Neuronal stem cell (in vitro differentiated cells): ENCODE results near the gene DAND5.

Experiments
- DNase-seq: peaks from one replicate; pipeline ENCODE4 v3.0.0-alpha.2; 2013; ENCODE audit warnings: low spot score
- H2AFZ ChIP-seq: one replicate; pipeline ENCODE4 v1.6.1; 2013; ENCODE audit warnings: mild to moderate bottlenecking, low read length, inconsistent platforms
- H2AK5ac ChIP-seq: 2 replicates; pipeline ENCODE4 v1.6.1; 2013; ENCODE audit warnings: low read depth, mild to moderate bottlenecking, inconsistent platforms, low read length, moderate library complexity, mixed read lengths
- H2BK120ac ChIP-seq: 2 replicates; pipeline ENCODE4 v1.6.1; 2013; ENCODE audit warnings: low read depth, mild to moderate bottlenecking, inconsistent platforms, low read length, moderate library complexity, mixed read lengths
- H2BK12ac ChIP-seq: one replicate; pipeline ENCODE4 v1.6.1; 2013; ENCODE audit warnings: low read length, inconsistent platforms
- H2BK15ac ChIP-seq: 2 replicates; pipeline ENCODE4 v1.6.1; 2013; ENCODE audit warnings: mild to moderate bottlenecking, low read length, inconsistent platforms, mixed read lengths
- H2BK5ac ChIP-seq: one replicate; pipeline ENCODE4 v1.6.1; 2013; ENCODE audit warnings: inconsistent platforms, mild to moderate bottlenecking, low read length, moderate library complexity
- H3K14ac ChIP-seq: one replicate; pipeline ENCODE4 v1.6.1; 2013; ENCODE audit warnings: low read length, inconsistent platforms
- H3K18ac ChIP-seq: 2 replicates; pipeline ENCODE4 v1.6.1; 2013; ENCODE audit warnings: low read length, inconsistent platforms
- H3K23ac ChIP-seq: 2 replicates; pipeline ENCODE4 v1.6.1; 2013; ENCODE audit warnings: low read depth, mild to moderate bottlenecking, mixed read lengths, low read length, inconsistent platforms; ENCODE audit not compliant: poor library complexity
- H3K27ac ChIP-seq: replicated peaks from 3 replicates; pipeline ENCODE4 v1.5.1; 2013; ENCODE audit warnings: low read length, inconsistent platforms
- H3K27me3 ChIP-seq, 3 experiments: 2 replicates each; pipeline ENCODE4 v1.6.1; 2013; ENCODE audit warnings: low read length in 3 of 3, mild to moderate bottlenecking in 2 of 3, inconsistent platforms in 1 of 3, low read depth in 1 of 3, mixed read lengths in 1 of 3, moderate library complexity in 1 of 3; ENCODE audit not compliant: control insufficient read depth in 3 of 3, insufficient read depth in 3 of 3
- H3K36me3 ChIP-seq, 2 donors: replicated peaks in 1 of 2; 2 replicates each; pipeline ENCODE4 v1.6.1; 2013; ENCODE audit warnings: low read length in 2 of 2; ENCODE audit not compliant: control insufficient read depth in 2 of 2, insufficient read depth in 2 of 2
- H3K4ac ChIP-seq: 2 replicates; pipeline ENCODE4 v1.6.1; 2013; ENCODE audit warnings: inconsistent platforms, mild to moderate bottlenecking, low read length, moderate library complexity
- H3K4me1 ChIP-seq, 2 donors: 1 replicate in 1 of 2; 2 replicates in 1 of 2; pipeline ENCODE4 v1.6.1; 2013; ENCODE audit warnings: low read length in 2 of 2, low read depth in 1 of 2; ENCODE audit not compliant: control insufficient read depth in 2 of 2, insufficient read depth in 1 of 2
- H3K4me2 ChIP-seq: one replicate; pipeline ENCODE4 v1.6.1; 2013; ENCODE audit warnings: mild to moderate bottlenecking, low read length, inconsistent platforms; ENCODE audit not compliant: insufficient read depth, poor library complexity, severe bottlenecking
- H3K4me3 ChIP-seq, 2 donors: 2 replicates each; pipeline ENCODE4 v1.5.1; 2013; ENCODE audit warnings: low read length in 2 of 2, mild to moderate bottlenecking in 2 of 2, inconsistent platforms in 1 of 2, moderate library complexity in 1 of 2
- H3K79me1 ChIP-seq: one replicate; pipeline ENCODE4 v1.6.1; 2013; ENCODE audit warnings: low read depth, mild to moderate bottlenecking, inconsistent platforms, low read length, moderate library complexity
- H3K9ac ChIP-seq: one replicate; pipeline ENCODE4 v1.6.1; 2013; ENCODE audit warnings: mild to moderate bottlenecking, low read depth, low read length, inconsistent platforms; ENCODE audit not compliant: poor library complexity
- H3K9me3 ChIP-seq, 2 donors: replicated peaks in 1 of 2; 2 replicates each; pipeline versions ENCODE3 to v1.6.1; 2013; ENCODE audit warnings: low read length in 2 of 2, mild to moderate bottlenecking in 2 of 2, inconsistent platforms in 1 of 2, low read depth in 1 of 2, mixed read lengths in 1 of 2, moderate library complexity in 1 of 2; ENCODE audit not compliant: control insufficient read depth in 2 of 2, insufficient read depth in 1 of 2
- H4K8ac ChIP-seq: one replicate; pipeline ENCODE4 v1.6.1; 2013; ENCODE audit warnings: low read depth, mild to moderate bottlenecking, inconsistent platforms, low read length, moderate library complexity
- H4K91ac ChIP-seq: one replicate; pipeline ENCODE4 v1.6.1; 2013; ENCODE audit warnings: low read length, low read depth, mild to moderate bottlenecking, inconsistent platforms; ENCODE audit not compliant: poor library complexity
- WGBS, 2 donors: extraction: QIAGEN DNeasy Blood & Tissue Kit; methylation state at CpG; one replicate each; pipeline ENCODE4 v1.1.7; 2013; ENCODE audit warnings: missing lambda C conversion rate in 2 of 2, mixed read lengths in 1 of 2; ENCODE audit not compliant: insufficient read length in 2 of 2, insufficient replicate concordance in 1 of 2; ENCODE audit errors: extremely low coverage in 2 of 2; 5-methylcytosine and 5-hydroxymethylcytosine counted together

Gene DAND5

GRCh38 chr19:12935071-12935470 is 34.3 kb upstream of the DAND5 start:
- Histone ChIP-seq H3K4me2 (no peak overlapping the region), H3K23ac (no peak overlapping the region), H3K4ac (no peak overlapping the region), H3K36me3 (peaks cover 17 to 26% of the 10 kb centered on the region in 2 donors), H4K91ac (no peak overlapping the region), H4K8ac (no peak overlapping the region), H3K27me3 (no peaks in the 10 kb centered on the region), H3K9me3 (no peaks in the 10 kb centered on the region), H2BK120ac (no peak overlapping the region), H2AK5ac (no peak overlapping the region), H2AFZ (no peak overlapping the region), H3K4me3 (no peak overlapping the region), H3K79me1 (peaks cover 19% of the 10 kb centered on the region), H3K18ac (no peak overlapping the region), H3K9ac (no peak overlapping the region), H3K14ac (no peak overlapping the region), H3K27ac (no peak overlapping the region), H3K4me1 (peaks cover 19 to 29% of the 10 kb centered on the region in 2 donors), H2BK15ac (no peak overlapping the region), H2BK5ac (no peak overlapping the region), H2BK12ac (no peak overlapping the region)
- no CpG with 5 or more reads among the region's 10 CpGs for WGBS, 2 donors
- no peak for DNase-seq

- Histone ChIP-seq H2BK5ac (no peak overlapping the region), H3K14ac (no peak overlapping the region), H2AFZ (no peak overlapping the region), H3K4me1 (peaks cover 22 to 35% of the 10 kb centered on the region in 2 donors), H3K9me3 (no peaks in the 10 kb centered on the region), H3K4ac (no peak overlapping the region), H2BK15ac (peak overlapping the region; percentile 8), H3K4me2 (no peak overlapping the region), H3K79me1 (peaks cover 18% of the 10 kb centered on the region), H3K9ac (no peak overlapping the region), H3K18ac (no peak overlapping the region), H3K36me3 (peaks cover 23 to 29% of the 10 kb centered on the region in 2 donors), H3K27ac (no peak overlapping the region), H2BK120ac (no peak overlapping the region), H3K27me3 (no peaks in the 10 kb centered on the region), H2AK5ac (no peak overlapping the region), H3K4me3 (no peak overlapping the region), H4K8ac (no peak overlapping the region), H2BK12ac (no peak overlapping the region), H4K91ac (no peak overlapping the region), H3K23ac (no peak overlapping the region)
- DNase-seq, result no peak
- WGBS, 2 donors, result no CpG with 5 or more reads among the region's 7 CpGs
These were observed 32.8 kb upstream of the DAND5 start for GRCh38 chr19:12936582-12936981.

GRCh38 chr19:12937093-12937926 is 32.1 kb upstream of the DAND5 start:
- no peak overlapping the region for H3K23ac ChIP-seq
- H3K4me2 ChIP-seq, result peak overlapping the region; percentile 88
- H2AK5ac ChIP-seq, result peak overlapping the region; percentile 85
- H3K27me3 ChIP-seq, result no peaks in the 10 kb centered on the region
- peaks cover 18% of the 10 kb centered on the region for H3K79me1 ChIP-seq
- no peak for DNase-seq
- peaks cover 26 to 33% of the 10 kb centered on the region in 2 donors for H3K36me3 ChIP-seq
- peak overlapping the region; percentile 69 to 86 for H3K4me3 ChIP-seq
- H2BK12ac ChIP-seq, result no peak overlapping the region
- peak overlapping the region; percentile 87 for H4K91ac ChIP-seq
- peaks cover 19 to 35% of the 10 kb centered on the region in 2 donors for H3K4me1 ChIP-seq
- H3K27ac ChIP-seq, result peak overlapping the region; percentile 64
- peak overlapping the region; percentile 83 for H3K9ac ChIP-seq
- peak overlapping the region; percentile 86 for H3K18ac ChIP-seq
- no CpG with 5 or more reads among the region's 23 CpGs for WGBS, 2 donors
- H3K4ac ChIP-seq, result no peak overlapping the region
- H3K9me3 ChIP-seq, result no peaks in the 10 kb centered on the region
- H2BK5ac ChIP-seq, result peak overlapping the region; percentile 69
- peak overlapping the region; percentile 95 for H2BK120ac ChIP-seq
- peak overlapping the region; percentile 87 for H2BK15ac ChIP-seq
- peak overlapping the region; percentile 91 for H3K14ac ChIP-seq
- peak overlapping the region; percentile 82 for H2AFZ ChIP-seq
- H4K8ac ChIP-seq, result no peak overlapping the region
